Glutamatergic neuron (in vitro differentiated cells): ENCODE data around the gene PEPD. TPM values are rescaled to one million over a fixed set of nuclear protein-coding genes. Genes with fewer than 3 reads are reported as not detected.

ENCODE experiments used
- DNase-seq: peaks from one replicate; pipeline ENCODE4 v3.0.0; 2022
- H3K27ac Mint-ChIP-seq: one replicate; pipeline ENCODE4 v1.8.0; 2020; ENCODE audit warnings: mild to moderate bottlenecking, mixed read lengths, inconsistent platforms; ENCODE audit not compliant: unreplicated experiment
- H3K27me3 Mint-ChIP-seq: one replicate; pipeline ENCODE4 v1.8.0; 2020; ENCODE audit warnings: mild to moderate bottlenecking, moderate library complexity, mixed read lengths, inconsistent platforms; ENCODE audit not compliant: unreplicated experiment
- H3K36me3 Mint-ChIP-seq: one replicate; pipeline ENCODE4 v1.8.0; 2020; ENCODE audit warnings: mild to moderate bottlenecking, mixed read lengths, inconsistent platforms; ENCODE audit not compliant: unreplicated experiment
- H3K4me1 Mint-ChIP-seq: one replicate; pipeline ENCODE4 v1.8.0; 2020; ENCODE audit warnings: mild to moderate bottlenecking, low read depth, mixed read lengths, inconsistent platforms; ENCODE audit not compliant: unreplicated experiment
- H3K4me3 Mint-ChIP-seq: one replicate; pipeline ENCODE4 v1.8.0; 2020; ENCODE audit warnings: mild to moderate bottlenecking, mixed read lengths, inconsistent platforms; ENCODE audit not compliant: unreplicated experiment
- H3K9me3 Mint-ChIP-seq: one replicate; pipeline ENCODE4 v1.8.0; 2020; ENCODE audit warnings: mild to moderate bottlenecking, moderate library complexity, mixed read lengths, inconsistent platforms; ENCODE audit not compliant: unreplicated experiment
- CTCF ChIP-seq: fragments of 200-600 bp; sonication (generic); IDR thresholded peaks from one replicate; pipeline ENCODE4 v1.5.0; 2021; ENCODE audit not compliant: partially characterized antibody, unreplicated experiment
- total RNA-seq: library from RNA; stranded (reverse); fragmentation: NEBNext Ultra II Directional; extraction: Animal tissue kit (Norgen Biotek cat#: 25700); gene quantifications from one replicate; pipeline ENCODE4 v1.2.1, GENCODE V29; 2021; ENCODE audit not compliant: unreplicated experiment

Gene PEPD
- total RNA-seq, 1 donor from 2014 or later: 93.3 TPM

GRCh38 chr19:33449799-33450198 lies 71.8 kb downstream of the PEPD start:
- Mint-ChIP-seq H3K9me3 (peaks cover 4% of the 10 kb centered on the region), H3K27me3 (no peaks in the 10 kb centered on the region), H3K36me3 (peaks cover 5% of the 10 kb centered on the region), H3K27ac (no peak overlapping the region), H3K4me1 (peaks cover 20% of the 10 kb centered on the region), H3K4me3 (no peak overlapping the region)
- DNase-seq: peak; percentile 0
- no peak for TF ChIP-seq CTCF

DNA sequence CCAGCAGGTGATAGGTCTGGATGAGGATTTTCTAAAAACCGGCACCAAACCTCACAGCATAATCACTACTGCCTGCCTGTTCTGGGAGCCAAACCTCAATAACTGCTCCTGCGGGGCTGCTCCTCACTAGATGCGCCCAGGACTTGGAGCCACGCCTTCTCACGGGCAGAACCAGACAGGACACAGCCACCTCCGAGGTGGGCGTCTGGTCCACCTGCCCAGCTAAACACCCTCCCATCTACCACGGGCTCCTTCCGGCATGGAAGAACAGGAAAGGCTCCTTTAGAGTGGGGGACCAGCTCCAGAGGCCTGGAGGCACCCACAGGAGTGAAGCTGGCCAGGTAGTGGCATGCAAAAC lies 73.5 kb downstream of the PEPD start:
- peak overlapping the region; percentile 8 for H3K27ac Mint-ChIP-seq

GRCh38 chr19:33447336-33448158 lies 74.0 kb downstream of the PEPD start:
- Mint-ChIP-seq H3K36me3 (peaks cover 9% of the 10 kb centered on the region), H3K9me3 (peaks cover 11% of the 10 kb centered on the region), H3K27me3 (peaks cover 3% of the 10 kb centered on the region), H3K27ac (peak overlapping the region; percentile 8), H3K4me1 (peaks cover 20% of the 10 kb centered on the region), H3K4me3 (no peak overlapping the region)
- DNase-seq: peak; percentile 10
- no peak for TF ChIP-seq CTCF

More for the DNA sequence above, 73.5 kb downstream of the PEPD start:
- no peak overlapping the region for H3K4me3 Mint-ChIP-seq
- H3K27me3 Mint-ChIP-seq: peaks cover under 1% of the 10 kb centered on the region
- peak; percentile 4 for DNase-seq
- no peak for TF ChIP-seq CTCF
- peaks cover 5% of the 10 kb centered on the region for H3K36me3 Mint-ChIP-seq
- H3K9me3 Mint-ChIP-seq: peaks cover 8% of the 10 kb centered on the region
- peaks cover 18% of the 10 kb centered on the region for H3K4me1 Mint-ChIP-seq

DNA sequence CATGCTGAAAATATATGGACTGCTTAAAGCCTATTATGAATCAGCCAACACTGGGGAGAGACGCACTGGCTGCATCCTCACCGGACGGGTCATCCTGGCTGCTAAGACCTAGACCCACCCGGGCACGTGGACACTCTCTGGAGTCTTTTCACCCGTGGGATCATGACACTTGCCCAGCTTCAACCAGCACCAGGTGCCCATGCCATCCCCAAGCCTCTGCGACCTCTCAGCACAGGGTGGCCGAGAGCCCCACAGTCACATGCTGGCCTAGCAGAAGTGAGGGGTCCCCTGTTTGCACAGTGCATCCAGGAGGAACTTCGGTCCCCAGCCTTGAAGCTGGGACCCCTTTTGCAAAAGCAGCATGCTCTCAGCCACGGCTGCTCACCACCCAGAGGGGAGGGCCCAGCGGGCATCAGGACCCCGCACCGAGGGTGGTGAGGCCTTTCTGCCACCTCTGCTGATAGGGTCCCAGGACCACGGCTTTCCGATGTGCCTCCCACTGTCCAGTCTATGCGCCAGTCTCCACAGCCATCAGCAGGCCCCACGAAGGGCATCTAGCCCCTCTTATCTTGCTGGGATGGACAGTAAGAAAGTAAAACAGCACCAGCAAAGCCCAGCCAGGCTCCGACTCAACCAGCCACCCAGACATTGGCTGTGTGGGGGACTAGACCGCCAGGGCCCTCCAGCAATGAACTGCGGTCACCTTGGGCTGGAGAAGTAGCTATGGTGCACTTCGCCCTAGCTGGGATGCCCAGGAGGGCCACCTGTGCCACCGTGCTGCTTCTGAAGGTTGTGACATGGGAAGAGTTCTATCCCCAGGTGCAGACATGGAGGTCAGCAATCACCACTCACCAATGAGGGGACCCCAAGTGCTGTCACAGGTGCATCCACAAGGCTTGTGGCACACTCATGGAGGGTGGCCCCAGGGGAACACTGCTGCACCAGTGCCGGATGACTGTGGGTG lies 75.0 kb downstream of the PEPD start:
- peaks cover 5% of the 10 kb centered on the region for H3K27me3 Mint-ChIP-seq
- TF ChIP-seq CTCF: no peak
- no peak overlapping the region for H3K27ac Mint-ChIP-seq
- peaks cover 13% of the 10 kb centered on the region for H3K9me3 Mint-ChIP-seq
- peak; percentile 5 for DNase-seq
- no peak overlapping the region for H3K4me3 Mint-ChIP-seq
- H3K36me3 Mint-ChIP-seq: peaks cover 9% of the 10 kb centered on the region
- peaks cover 20% of the 10 kb centered on the region for H3K4me1 Mint-ChIP-seq
